HG03521 (cell line): ENCODE data around the gene LTBR.
A peak's percentile ranks its signal among the peaks of the same experiment; 100 is the strongest.
"Not testable (repeated sequence)": the region's sequence is repeated elsewhere in the genome, so short reads cannot be mapped to it uniquely, and the experiment has no call there.

Source experiments
- ATAC-seq: cut with Tn5 transposase; IDR thresholded peaks from one replicate; pipeline ENCODE4 v1.9.1; 2021; ENCODE audit warnings: mild to moderate bottlenecking, moderate library complexity; ENCODE audit not compliant: unreplicated experiment

LTBR gene

DNA sequence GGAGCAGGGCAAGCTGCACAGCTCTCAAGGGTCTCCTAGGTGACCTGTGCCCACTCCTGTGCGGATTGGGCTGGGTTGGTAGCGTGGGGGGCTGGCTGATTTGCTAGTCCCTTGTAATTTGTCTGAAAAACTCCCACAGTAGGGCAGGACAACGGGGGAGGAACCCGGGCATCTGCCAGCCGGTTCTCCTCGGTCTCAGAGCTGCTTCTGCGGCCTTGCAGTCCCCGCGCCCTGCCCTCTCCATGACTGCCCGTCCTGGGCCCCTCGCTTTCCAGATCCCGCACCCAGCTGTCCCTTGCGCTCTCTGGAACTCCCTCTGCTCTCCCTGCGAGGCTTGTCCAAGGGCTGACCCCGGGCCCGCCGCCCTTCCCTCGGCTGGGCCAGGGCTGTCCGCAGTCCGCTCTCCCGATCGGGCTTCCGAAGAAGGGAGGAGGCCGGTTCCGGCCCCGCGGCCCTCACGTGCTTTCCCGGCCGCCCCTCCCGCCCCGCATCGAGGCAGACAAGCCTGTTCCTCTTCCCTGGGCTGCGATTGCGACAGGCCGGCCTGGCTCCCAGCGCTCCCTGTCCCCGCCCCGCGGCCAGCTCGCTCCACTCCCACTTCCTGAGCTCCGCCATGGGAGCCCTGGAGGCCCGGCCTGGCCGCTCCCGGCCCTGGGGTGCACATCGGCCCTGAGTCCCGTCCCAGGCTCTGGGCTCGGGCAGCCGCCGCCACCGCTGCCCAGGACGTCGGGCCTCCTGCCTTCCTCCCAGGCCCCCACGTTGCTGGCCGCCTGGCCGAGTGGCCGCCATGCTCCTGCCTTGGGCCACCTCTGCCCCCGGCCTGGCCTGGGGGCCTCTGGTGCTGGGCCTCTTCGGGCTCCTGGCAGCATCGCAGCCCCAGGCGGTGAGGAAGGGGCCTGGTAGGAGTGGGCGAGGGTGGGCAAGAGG is at the start of gene LTBR:
TSS of gene LTBR (plus strand) at position 591 of the 927 bp plus-strand sequence. CDS start at position 788, 197 bp downstream.
- no peak for ATAC-seq

DNA sequence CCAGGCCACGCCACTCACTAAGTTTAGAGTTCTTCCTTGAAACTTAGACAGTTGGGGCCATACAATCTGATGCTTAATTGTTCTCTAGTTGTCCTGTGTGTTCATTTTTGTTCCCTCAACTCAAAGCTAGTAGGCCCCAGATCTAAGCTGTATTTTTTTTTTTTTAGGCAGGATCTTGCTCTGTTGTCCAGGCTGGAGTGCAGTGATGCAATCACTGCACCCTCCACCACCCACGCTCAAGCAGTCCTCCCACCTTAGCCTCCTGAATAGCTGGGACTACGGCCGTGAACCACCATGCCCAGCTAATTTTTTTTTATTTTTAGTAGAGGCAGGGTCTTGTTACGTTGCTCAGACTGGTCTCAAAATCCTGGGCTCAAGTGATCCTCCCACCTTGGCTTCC is 49.6 kb upstream of the LTBR start:
- no peak for ATAC-seq

GRCh38 chr12:6334940-6335450 is 49.0 kb upstream of the LTBR start:
- ATAC-seq = no peak

DNA sequence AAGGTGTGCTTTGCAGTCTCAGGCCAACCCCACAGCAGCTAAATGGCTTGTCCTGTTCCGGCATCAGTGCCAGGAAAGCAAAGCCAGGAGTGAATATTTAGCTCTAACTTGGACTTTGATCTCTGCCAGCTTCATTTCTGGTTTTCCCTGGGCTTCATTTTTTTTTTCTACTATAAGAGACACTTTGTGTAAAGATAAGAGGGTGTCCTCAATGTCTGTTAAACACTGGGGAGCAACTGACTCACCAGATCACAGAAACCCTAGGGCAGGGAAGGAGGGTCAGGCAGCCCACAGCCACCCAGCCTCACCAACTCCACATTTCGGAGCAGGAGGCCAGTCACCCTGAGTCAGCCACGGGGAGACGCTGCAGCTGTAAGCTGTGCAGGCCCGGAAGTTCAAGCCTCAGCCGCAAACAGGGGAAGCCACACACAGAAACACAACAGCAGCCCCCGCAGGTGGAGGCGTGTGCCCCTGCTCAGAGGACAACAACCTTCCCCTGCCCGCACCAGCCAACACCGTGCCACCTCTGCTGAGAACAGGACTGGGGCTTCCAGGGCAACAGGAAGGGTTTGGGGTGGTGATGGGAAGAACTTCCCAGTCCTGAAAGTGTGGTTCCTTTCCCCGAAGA is 48.4 kb upstream of the LTBR start:
- ATAC-seq = peak; percentile 72

DNA sequence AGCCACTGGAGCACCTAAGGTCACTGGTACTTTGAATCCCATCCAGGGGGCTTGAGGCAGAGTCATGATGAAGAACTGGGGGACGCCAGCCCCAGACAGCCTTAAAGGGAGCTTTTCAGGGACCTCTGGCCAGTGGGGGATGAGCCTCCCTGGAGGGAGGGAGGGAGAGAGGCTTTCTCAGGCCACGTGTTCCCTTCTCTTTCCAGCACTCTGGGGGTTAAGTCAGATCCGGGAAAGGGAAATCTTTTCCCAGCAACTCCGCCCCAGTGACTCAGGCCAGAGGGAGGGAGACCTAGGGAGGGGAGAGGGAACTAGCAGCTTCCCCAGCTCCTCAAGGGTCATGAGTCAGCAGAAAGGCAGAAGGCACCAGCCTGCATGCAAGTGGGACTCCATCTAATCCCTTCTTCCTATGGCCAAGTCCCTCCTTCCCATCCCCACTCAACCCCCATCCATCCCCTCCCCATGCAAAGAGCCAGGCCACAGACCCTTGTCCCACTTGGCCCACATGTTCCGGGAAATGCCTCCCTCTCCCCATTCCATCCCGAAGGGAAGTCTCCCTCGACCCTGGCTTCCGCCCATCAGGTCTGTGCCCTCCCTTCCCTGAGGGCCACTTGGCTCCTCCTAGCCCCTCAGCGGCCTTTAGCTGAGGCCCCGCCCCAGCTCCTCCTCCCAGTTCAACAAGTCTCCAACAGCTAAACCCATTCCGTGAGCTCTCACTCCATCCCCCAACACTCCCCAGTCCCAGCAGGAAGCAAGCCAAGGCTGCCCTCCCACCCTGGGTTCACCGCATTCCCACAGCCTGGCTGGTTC is 47.7 kb upstream of the LTBR start:
- ATAC-seq = no peak

DNA sequence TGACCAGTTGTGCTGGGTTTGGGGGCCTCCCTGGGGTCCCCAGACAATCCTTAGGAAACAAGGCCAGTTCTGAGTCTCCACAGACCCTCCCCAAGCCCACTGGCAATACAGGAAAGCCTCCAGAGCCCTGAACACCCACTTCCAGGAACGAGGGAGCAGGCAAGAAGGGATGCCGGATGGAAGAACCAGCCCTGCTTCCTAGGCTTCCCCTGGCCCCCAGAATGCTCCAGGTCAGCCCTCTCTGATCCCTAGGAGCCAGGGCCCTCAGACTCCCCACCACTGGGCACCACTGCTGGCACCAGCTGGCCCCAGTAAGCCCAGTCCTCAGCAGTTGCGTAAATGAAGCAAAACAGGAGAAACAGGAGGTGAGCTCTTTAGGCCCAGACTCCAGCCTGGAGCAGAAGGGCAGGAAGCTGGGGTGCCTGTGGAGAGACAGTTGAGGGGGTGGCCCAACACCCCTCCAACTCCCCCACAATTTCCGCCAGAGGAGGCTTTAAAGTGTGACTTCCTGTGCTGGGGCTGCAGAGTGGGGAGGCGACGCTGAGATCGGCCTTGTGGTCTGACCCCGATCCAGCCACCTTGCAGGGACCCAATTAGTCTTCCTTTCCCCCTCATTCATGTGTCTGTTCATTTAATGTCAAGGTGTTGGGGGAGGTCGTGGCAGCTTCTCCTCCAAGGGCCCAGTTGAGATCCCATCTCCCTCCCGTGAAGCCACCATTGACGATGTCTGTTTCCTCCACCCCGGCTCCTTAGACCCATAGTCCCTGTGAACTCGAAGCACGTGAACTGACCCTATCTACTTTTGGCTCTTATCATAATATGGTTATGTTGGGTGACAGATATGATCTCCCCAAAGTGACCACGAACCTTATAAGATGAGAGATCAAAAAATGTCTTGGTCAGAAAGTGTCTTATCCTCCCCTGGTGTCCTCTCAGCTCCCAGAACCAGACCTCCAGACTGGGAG is 46.8 kb upstream of the LTBR start:
- no peak for ATAC-seq

DNA sequence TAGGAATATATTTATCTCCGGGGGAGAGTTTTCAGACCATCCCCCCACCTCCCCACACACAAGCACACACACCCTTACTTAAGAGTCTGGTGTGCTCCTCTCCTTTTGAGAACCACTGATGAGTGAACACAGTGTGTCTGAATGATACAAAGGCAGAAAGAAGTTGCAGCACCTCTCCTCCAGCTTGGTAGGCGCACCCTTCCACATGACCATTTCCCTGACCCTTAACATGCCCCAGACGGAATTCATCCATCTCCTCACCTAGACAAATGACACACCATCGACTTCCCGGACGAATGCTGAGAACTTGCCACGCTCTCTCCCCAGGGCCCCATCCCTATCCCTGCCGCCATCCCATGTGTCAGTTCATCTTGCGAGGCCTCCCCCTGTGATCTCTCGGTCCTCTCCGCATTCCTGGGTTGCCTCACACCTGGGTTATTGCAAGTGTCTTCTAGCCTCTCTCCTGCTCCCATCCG is 46.0 kb upstream of the LTBR start:
- no peak for ATAC-seq

DNA sequence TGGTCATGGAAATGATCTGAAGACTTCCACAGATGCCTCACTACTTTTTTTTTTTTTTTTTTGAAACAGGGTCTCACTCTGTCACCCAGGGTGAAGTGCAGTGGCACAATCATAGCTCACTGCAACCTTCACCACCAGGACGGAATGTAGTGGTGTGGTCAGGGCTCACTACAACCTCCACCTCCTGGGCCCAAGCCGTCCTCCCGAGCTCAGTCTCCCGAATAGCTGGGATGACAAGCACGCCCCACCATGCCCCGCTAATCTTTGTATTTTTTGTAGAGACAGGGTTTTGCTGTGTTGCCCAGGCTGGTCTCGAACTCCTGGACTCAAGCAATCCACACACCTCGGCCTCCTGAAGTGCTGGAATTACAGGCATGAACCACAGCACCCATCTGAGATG is 45.4 kb upstream of the LTBR start:
- ATAC-seq = not testable (repeated sequence)

DNA sequence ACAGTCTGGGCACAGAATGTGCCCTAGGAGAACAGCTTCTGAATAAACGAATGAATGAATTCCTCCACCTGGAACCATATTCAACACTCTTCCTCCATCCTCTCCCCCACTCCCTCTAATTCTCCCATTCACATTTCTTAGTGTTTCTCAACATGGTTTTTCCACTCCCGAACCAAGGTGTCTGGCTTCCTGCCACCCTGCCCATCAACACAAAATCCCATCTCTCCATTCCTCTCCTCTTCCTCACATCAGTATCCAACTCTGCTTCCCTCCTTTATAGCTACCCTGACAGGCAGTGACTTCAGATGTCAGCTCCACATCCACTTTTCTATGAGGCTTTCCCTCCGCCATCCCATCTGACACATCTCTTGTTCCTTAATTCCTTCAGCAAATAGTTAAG is 45.0 kb upstream of the LTBR start:
- no peak for ATAC-seq

DNA sequence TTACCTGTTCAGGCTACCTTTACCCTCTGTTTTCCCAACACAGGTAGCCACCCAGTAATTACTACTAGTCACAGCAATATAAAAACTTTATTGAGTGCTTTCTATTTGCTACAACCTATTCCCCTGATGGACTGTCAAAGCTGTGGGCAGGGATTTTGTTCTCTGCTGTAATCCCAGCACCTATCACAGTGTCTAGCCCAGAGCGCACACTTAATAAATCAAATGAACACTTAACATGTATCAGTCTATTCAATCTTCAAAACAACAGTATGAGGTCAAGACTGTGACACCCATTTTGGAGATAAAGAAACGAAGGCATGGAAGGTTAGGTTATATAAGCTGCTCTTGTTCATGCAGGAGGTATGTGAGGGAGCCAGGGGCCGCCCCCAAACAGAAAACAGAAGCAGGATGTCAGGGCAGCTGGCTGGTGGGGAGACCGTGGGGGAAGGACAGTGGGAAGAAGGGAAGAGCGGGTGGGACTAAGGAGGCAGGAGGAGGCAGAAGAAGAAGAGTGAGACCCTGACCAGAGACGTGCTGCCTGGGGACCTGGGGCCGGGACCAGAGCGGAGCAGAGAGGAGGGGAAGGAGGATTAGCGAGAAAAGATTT is 43.8 kb upstream of the LTBR start:
- no peak for ATAC-seq

DNA sequence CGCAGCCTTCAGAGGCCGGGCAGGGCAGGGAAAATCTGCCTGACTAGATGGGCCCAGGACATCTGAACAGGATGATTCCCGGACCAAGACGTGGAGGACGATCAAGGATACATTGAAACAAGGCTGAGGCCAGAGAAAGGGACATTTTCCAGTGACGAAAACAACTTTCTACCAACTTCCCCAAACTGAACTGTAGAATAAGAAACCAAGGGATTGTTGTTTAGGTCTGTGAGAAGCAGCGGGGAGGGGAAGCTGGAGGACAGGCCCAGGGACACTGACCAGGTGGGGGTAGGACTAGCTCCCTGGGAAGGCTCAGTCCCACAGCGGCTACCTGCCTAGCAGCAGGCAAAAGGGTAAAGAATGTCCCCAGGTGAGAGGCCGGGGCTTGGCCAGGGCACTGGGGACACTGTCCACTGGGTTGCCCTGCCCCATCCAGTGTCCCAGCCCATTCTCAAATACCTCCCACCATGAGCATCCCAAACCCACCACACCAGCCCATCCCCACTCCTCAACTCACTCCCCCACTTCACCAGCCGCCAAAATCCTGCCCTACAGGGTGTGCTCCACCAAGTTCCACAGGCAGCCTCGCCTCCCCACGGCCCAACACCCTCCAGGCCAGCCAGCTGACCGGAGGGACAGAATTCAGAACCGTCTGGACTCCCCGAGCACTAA is 43.1 kb upstream of the LTBR start:
- ATAC-seq = no peak

DNA sequence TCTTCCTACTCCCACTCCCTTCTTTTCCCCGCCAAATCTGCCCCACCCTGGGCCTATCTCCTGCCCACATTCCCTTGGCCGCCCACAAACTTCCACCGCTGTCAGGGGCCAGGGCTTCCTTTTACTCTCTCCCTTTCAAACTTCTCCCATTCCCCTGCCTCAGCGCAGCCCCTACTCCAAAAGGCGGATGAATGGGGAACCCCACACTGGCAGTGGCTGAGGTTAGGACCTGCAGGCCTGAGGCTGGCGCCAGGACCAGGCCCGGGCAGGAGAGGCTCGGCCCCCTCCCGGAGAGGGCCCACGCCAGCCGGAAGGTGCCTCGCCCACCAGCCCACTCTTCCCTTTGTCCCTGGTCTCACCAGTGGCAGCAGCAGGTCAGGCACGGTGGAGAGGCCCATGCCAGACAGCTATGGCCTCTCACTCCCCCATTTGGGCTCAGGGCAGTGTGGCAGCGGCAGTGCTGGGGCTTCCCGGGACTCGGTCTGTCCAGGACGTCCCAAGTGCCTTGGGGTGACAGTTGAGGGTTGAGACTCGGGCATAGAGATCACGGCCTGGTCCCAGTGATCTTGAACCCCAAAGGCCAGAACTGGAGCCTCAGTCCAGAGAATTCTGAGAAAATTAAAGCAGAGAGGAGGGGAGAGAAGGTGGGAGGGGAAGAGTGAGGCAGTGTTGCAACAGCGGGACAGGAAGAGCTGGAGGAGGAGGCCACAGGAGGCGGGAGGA is 42.4 kb upstream of the LTBR start, which contains the start of gene TNFRSF1A:
TSS of gene TNFRSF1A (minus strand) at position 660 of the 723 bp plus-strand sequence. CDS start at position 398, 262 bp downstream.
- ATAC-seq = no peak

- no peak for ATAC-seq
These were observed 41.6 kb upstream of the LTBR start for GRCh38 chr12:6342140-6342889.

DNA sequence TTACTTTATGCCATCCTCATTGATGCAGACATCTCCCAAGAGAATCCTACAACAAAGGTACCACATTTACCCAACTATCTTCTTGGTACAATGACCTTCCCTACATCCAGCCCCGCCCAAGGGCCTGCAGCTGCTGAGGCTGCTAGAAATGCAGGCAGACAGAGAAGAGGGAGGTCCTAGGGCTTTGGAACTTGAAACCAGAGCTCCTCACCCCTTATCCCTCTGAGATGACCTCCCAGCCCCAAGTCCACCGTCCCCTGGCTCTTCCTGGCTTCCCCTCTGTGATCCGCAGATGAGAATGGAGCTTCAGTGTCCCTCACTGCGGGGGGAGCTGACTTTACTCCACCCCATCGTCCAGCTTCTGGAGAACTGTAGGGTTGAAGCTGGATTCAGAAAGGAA is 40.4 kb upstream of the LTBR start:
- ATAC-seq = no peak

GRCh38 chr12:6344101-6344660 is 39.8 kb upstream of the LTBR start:
- ATAC-seq = not testable (repeated sequence)

DNA sequence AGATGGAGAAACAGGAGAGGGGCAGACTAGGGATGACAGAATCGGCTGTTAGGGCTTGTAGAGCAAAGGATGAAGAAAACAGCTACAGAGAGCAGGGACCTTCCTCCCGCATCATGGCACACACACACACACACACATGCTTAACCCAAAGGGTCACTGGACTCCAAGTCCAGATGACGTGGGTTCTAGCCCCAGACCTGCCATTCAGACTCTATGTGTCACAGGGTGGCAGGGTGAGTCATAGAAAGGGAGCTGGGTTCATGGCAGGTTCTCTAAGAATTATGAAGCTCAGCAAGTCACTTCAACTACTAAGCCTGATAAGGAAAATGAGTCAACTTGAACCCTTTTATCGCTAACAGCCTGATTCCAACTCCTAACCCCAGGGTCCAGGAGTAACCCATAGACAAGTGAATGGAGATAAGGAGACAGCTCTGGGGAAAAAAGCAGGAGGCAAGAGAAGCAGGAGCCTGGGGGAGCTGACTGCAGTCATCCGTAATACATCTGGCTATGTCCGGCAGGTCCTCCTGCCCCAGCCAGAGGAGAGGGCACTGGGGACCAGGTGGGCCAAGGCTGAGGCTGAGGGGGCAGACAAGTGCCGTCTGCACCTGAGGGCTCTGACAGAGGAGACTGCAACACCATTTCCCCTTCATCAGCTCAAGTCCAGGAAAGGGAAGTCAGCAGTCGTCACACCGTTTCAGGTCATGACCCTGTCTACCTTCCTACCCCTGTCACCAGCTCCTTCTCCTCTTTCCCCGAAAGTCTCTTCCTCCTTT is 38.5 kb upstream of the LTBR start:
- ATAC-seq = no peak
